Body of pancreas (tissue), 4 donors: ENCODE data around the gene CTDSPL.

Experiments used
- CTCF ChIP-seq, 7 experiments: fragments of 450-650 bp in 4 of 7; fragments of 200-600 bp in 3 of 7; sonication (generic) in 3 of 7; IDR thresholded peaks; one replicate each; pipeline ENCODE4 v1.5.1; 2016 to 2019; ENCODE audit warnings: antibody characterized with exemption in 7 of 7
- POLR2A ChIP-seq, 3 donors: fragments of 450-650 bp; IDR thresholded peaks; one replicate each; pipeline ENCODE4 v1.6.1; 2016; ENCODE audit warnings: antibody characterized with exemption in 3 of 3, mild to moderate bottlenecking in 2 of 3

GRCh38 chr3:37949866-37950265 is 88.2 kb downstream of the CTDSPL start:
- TF ChIP-seq CTCF (IDR thresholded peaks at IDR 0.05): no peak
- TF ChIP-seq POLR2A (IDR thresholded peaks at IDR 0.05): no peak
